Stimulated activated CD4-positive, alpha-beta T cell treated with anti-CD3 and anti-CD28 coated beads, TNF-alpha, amount 100 ng/mL, for 24 hours (primary cell): ENCODE results near the gene GFAP.
A peak's percentile ranks its signal among the peaks of the same experiment; 100 is the strongest.

Source experiments
- DNase-seq, 3 experiments: peaks; one replicate each; pipeline ENCODE4 v3.0.0-alpha.2; 2020; ENCODE audit warnings: low read depth in 3 of 3

The GFAP gene

DNA sequence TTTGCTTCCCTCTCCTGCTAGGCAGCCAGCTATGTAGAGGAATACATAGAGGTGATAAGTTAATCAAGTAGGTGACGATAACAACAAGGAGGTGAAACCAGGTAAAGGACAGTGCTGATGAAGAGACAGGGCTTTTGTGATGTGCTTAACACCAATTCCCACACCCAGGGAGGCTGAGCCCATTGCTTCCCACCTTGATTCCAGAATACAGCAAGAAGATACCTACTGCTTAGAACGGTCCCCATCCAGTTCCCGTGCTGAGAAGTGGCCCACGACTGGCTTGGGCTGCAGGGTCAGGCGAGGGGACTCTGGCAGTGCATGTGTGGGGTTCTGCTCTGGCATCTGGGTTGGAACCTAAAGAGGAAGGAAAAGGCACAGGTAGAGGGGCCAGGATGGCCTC, 16.1 kb upstream of the GFAP start:
- no peak for DNase-seq

DNA sequence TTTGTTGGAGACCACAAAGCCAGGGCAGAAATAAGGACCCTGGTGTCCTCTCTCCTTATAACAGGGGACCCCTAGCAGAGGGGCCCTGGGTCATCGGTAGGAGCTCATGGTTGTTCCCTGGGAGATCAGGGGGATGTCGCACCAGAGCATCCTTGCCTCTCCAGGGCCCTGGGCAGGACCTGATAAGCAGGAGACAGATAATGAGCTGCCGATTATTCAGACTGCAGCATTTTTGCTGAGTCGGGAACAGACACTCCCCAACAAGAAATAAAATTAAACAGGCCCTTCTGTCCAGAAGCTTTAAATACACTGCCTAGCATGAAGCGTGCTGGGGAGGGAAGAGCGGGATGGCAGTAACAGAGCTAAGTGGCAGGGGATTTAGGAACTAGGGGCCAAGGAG, 15.4 kb upstream of the GFAP start:
- no peak for DNase-seq

DNA sequence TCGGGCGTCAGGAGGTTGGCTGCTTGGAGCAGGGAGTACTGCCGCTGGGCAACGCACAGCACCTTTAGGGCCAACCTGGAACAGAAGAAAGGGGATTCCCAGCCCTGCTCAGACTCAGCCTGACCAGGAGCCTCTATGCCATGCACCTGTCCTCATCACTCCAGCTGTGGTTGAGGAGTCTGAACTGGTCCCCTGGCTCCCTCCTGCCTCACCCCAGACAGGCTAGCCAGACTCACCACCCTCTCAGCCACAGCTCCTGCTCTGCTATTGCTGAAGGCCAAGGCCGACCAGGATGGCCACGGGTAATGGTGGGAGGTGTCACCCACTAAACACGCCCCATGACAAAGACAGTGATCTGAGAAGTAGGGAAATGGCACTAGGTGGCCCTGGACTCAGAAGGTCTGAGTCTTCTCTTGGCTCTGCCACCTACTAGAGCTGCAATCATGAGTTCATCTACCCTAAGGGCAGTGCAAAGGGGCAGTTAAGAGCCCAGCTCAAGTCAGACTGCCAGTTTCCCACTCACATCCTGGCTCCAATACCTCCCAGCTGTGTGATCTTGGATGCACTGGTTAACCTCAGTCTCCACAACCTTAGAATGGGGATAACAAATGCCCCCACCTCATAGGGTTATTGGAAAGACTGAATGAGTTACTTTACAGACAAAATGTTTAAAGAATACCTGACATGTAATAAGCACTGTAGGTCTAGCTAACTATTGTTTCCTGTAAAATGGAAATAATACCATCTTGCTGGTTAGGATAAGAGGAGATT, 13.8 kb upstream of the GFAP start:
- no peak for DNase-seq

DNA sequence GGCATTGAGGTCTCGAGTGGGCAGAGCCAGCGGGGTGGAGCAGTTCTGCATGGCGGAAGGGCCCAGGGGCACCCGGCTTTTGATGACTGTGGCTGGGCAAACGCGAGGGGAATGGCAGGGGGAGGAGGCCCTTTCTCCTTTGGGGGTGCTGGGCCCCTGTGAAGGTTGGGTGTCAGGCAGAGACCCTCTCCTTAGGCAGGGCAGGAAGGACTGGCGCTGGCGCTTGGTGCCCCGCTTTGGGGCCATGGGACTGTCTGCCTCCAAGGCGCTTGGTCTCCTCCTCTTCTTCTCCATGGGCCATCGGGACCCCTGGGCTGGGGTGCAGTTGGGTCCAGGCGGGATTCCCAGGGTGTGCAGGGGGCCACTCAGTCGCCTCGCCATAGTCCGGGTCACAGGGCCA, 12.8 kb upstream of the GFAP start:
- no peak for DNase-seq

DNA sequence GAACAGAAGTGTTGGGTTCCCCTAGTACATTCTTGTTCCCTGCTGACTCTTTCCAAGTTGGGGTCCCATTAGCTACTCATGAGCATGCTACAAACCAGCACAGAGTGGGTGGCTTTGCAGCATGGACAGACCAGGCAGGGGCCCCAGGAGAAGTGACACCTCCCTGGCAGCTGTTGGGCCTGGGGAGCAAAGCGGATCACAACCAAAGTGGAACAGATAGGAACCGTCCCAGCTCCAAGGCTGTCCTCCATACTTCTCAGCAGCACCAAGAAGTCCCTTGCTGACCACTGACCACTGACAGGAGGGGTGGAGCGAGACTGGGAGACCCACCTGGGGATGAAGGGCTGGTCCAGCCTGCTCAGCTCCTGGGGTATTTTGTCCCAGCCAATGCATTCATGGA, 12.4 kb upstream of the GFAP start:
- no peak for DNase-seq

DNA sequence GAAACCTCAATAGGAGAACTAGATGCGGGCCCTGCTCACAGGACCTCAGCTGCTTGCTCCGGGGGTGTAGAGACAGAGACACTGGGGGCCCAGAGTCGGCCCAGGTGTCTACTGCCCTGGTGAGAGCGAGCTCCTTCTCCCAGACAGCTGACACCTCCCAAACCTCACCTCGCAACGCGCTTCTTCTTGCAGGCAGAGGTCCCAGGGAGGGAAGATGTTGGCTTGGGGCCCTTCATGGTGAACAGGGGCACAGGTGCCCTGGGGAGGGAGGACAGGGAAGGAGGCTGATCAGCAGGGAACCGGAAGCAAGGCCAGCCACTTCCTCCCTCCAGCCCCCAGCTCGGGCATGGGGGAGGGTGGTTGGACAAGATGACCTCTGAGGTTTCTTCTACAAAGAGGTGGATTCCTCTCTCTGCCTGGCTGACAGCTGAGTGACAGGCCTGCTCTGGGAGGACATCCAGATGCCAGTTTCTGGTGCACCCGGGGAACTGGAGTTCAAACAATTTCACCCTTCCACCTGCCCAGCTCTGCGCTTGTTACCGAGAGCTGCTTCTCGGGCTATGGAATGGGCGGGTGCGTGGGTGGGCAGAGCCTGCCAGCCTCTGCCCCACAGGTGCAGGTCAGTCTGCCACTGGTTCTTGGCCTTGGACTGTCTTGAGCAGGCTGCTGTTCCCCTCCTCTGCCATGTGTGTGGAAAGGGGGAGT, 11.7 kb upstream of the GFAP start:
- DNase-seq, result no peak

DNA sequence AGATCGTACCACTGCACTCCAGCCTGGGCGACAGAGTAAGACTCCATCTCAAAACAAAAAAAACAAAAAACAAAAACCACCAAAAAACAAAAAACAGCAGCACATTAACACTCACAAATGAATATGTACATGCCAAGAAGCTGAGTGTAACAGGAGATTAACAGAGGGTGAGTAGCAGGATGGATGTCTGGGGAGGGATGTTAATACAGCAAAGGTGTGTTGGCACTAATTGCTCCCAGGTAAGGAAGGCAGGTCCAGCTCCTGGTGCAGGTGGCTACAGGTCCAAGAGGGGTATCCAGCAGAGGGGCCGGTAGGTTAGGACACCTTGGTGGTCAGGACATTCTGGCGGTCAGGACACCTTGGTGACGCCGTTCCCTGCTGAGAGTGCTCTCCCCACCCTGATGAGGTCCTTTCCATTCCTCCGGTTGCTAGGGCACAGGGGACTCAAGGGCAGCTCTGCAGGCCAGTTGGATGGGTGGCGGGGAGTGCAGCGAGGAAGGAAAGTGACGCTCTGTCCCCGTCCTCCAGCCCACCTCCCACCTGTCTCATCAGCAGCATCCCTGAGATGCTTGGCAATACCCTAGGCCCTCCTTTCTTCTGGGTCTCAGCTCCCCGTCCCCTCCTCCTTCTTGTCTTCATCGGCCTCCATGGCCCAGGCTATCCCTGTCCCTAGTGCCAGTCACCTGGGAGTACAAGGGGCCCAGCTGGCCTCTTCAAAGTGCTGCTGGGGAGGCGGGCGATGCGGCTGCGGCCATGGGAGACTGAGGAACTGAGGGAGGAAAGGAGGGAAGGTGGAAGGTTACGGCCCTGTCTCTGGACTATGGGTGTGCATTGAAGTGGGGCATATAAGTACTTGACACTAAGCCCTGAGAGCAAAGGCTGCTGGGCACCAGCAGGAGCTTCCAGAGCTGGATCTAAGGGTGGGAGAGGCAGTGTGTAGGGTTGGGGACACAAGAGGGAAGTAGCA, 10.7 kb upstream of the GFAP start:
- DNase-seq, result no peak

DNA sequence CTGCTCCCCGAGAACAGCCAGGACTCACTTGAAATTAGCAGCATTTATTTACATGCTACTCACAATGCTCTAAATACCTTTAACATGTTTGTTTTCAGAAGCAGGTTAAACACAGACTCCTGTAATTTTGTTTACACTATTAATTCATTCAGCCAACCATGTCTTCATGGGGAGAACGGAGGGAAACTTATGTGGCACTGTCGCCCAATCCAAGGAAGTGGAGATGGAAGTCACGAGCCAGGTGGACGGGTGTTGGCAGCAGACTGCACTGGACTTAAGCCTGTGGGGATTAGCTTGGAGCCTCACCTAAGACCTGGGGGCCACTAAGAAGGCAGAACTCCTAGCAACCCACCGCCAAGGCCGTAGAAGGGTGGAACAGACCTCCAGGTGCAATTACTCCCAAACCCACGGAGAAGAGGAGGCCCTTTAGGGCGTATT, 8.8 kb upstream of the GFAP start:
- no peak for DNase-seq

DNA sequence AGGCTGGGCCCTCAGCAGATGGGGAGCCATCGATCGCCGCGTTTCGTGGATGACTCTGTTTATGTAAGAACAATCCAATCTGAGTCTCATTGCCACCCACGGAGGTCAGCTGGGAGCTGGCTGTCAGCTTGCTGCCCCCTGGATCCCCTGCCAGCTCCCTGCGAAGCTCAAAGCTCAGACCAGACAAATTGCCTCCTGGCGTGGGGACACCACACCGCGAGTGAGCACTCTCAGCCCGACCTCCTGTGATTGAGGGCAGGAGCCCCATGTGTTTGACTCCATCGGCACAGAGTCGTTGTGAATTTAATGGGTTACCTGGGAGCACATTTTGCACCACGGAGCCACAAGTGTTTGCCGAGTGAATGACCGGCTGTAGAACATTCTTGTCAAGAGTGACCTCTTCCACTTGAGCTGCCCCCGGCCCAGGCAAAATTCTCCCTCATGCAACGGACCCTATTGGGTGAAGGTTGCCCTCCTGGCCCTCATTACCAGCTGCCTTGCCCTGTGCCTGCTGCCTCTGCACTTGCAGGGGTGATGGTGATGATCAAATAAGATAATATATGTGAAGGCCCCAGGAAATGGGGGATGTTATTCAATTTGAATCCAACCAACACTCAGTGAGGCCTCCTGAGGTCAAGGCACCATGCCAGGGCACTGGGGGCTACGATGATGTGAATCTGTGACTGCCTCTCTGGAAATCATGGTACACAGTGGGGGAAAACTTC, 7.6 kb upstream of the GFAP start:
- no peak for DNase-seq

DNA sequence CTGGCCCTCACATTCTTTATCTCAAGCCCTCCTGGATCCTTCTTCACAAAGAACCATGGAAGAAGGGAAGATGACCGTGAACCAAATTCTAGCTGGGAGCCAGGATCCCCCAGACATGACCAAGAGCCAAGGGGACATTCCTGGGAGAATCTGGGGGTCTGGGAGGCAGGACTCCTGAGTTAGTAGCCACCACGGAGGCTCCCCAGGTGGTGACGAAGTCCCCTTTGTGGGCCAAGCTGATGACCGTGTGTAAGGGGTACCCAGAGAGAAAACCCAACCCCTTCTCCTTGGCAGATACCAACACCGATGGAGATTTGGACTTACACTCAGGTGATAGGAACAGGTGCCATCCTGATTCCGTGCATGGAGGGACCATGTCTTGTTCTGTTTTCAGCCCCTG, 6.8 kb upstream of the GFAP start:
- DNase-seq, result no peak

DNA sequence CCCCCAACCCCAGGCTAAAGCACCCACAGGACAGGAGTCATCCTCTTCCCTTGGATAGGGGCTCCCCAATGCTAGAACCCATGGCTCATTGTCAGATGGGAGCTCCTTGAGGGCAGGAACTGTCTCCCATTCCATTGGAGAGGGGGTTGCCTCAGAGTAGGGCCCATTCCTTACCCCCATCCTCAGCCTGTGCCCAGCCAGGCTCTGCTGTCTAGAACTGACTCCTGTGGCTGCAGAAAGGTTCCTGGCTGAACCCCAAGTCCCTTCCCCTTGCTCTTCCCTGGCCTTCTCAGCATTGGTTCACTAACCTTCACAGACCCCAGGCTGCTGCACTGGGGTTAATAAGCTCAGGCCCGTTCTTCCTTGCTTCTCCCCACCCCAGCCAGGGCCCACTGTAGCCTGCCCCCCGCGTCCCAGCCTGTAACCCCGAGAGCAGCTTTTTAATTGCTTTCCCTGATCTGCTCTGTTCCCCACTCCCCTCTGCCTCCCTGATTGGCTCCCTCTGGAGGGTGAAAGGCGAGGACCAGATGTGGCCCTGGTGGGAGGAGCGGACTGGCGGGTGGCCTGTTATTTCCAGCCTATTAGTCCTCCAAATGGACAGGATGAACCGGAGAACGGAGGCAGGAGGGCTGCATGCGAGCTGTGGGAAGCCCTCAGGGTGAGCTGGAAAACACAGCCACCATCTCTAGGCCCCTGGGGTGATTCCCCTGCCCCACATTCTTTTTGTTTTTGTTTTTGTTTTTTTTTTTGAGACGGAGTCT, 6.0 kb upstream of the GFAP start:
- no peak for DNase-seq

DNA sequence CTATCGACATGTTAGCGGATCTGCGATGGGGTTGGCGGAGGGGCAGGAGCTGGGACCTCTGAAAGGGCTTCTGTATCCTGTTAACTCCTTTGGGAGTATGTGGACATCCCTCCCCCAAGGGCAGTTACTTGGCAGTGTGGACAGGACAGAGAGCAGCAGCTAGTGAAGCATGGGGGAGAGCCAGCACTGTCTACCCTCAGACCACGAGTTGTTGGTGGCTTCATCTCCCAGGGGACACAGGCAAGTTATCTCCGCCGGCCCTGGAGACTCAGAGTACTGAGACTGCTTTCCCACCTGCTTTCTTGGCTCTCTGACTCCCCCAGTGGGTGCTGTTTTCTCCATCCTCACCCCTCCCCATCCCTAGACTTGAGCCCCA, 5.3 kb upstream of the GFAP start:
- DNase-seq, result no peak

DNA sequence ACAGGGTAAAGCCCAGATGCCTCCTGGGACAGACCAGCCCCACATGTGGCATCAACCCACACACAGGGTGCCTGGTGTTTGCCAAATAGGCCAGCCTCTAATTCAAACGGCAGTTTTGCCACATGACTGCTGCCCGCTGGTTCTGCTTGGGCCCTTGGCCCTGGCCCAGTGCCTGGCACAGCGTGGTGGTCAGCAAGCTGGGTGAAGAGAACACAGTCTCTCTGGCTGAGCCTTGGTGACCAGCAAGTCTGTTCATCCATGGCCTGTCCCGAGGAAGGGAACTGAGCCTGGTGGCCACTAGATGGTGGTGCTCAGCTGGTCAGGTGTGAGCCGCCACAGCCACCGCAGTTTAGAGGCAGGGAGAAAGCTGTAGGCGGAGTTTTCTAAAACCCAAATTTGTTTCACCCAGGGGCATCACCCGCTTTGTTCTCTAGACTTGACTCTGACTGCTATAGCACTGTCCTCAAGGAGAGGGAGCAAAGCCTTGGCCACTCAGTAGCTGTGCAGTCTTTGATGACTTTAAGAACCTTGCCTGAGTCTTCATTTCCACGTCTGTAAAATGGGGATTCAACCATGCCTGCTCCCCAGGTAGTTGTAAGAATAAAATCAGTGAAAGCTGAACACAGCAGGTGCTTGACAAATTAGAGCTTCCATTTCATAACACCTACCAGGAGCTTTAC, 4.7 kb upstream of the GFAP start:
- DNase-seq, result peak; percentile 23 to 63 (median 24)

DNA sequence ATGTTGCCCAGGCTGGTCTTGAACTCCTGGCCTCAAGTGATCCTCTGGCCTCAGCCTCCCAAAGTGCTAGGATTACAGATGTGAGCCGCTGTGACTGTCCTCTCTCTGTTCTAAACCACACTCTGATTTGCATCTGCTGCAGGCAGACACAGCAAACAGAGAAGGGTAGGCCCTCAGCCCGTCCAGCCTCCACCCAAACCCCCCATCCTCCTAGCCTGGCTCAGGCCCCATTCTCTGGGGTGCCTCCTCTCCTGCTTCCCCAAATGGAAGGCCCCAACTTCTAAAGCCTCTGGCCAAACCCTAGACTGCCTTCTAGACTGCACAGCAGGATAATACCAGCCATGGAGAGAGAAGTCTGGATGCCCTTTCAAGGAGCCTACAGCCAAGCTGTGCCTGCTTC, 4.1 kb upstream of the GFAP start:
- DNase-seq, result no peak

DNA sequence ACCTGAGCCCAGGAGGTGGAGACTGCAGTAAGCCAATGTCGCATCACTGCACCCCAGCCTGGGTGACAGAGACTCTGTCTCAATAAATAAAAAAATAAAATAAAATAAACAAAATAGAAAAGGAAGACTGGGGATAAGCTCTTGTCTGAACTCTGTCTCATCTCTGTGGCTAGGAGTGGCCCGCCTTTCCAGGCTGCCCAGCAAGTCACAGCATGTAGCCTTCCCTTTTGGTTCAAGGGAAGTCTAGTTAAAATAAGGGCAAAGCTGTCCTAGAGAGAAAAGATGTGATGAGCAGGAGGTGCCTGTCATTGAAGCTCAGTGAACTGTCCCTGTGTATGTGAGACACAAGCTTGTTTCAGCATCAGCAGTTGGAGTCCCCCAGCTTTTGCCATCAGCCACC, 2.7 kb upstream of the GFAP start:
- no peak for DNase-seq

DNA sequence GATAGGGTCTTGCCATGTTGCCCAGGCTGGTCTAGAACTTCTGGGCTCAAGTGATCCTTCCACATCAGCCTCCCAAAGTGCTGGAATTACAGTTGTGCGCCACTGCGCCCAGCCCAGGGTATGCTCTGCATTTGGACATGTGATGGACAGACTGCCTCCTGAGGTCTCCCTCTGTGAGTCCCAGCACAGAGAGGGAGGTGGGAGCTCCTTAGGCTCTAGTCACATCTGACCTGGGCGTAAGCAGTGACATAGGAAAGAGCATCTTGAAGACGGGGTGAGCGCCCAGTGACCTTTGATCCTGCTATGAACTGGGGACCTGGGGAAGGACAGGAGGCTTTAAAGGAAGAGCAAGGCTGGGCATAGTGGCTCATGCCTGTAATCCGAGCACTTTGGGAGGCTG, 2.2 kb upstream of the GFAP start:
- DNase-seq, result no peak

DNA sequence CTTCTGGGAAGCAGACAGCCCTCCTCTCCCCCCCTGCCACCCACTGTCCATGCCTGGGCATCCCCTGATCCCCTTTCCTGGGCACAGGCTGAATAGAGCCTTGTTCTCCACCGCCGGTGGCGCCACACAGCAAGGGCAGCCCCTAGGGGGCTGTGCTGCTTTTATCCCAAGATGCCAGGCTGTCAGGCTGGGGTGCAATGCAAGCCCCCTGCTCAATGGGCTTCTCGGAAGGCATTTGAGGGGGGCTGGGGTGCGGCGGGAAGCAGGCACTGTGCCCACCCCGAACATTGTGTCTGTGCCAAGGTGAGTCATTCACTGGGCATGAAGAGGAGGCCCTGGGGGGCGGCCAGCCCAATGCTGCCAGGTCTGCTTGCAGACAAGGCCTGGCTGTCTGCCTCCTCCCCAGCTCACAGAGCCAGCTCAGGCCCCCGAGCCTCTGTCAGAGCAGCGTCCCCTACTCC, 1.5 kb upstream of the GFAP start:
- no peak for DNase-seq

DNA sequence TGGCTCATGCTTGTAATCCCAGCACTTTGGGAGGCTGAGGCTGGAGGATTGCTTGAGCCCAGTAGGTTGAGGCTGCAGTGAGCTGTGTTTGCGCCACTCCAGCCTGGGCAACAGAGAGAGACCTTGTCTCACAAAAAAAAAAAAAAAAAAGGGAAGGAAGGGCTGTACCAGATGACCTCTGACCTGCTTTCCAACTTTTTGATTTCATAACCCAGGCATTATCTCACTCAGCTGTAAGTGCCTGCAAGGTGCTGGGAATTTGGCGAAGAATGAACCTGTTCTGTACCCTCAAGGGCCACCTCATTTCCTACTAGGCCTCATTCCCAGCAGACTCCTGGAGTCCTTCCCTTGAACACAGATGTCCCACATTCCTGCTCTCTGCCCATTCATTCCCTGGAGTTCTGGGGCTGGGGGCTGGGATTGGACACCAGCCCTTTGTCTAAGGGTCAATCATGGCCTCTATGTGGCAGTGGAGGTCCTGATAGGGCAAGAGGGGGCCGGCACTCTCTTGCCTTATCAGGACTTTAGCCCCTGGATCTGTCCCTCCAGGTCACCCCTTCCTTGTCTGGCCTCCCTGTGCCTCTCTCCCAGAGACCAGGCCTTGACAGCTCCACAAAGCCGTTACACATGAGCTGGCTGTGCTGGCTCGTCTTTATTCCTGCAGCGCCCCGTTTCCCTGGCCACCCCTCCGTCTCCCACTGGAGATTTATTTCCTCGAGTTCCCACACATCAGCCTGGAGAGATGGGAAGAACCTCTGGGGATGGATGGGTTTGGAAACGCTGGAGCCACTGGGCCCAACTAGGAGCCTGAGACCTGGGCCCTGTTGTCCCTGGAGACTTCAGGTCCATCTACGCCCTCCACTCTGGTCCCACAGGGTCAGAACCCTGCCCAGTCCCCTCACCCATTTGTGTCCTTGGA, 821 bp upstream of the GFAP start:
- DNase-seq, result no peak

DNA sequence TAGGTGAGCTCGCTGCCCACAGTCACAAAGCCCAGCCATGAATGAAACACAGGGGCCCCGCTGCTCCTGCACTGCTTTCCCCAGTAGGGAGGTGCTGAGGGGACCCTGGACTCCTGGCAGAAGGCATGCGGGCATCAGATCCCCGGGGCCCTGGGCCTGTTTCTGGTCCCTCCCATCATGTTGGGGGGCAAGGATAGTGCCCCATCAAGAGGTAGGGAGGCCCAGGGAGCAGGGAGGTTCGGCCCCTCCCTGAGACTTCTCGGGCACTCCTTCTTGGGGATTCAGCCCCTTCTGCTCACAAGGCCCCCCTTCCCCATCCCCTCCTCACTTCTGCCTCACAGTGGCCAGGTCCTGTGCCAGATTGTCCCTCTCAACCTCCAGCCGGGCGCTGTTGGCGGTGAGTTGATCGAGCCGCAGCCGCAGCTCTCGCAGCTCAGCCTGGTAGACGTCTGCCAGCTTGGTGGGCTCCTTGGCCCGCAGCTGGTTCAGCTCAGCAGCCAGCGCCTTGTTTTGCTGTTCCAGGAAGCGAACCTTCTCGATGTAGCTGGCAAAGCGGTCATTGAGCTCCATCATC, 515 bp downstream of the GFAP start:
- DNase-seq, result no peak
